ENCODE measurements around the gene PTK6.

The PTK6 gene

DNA sequence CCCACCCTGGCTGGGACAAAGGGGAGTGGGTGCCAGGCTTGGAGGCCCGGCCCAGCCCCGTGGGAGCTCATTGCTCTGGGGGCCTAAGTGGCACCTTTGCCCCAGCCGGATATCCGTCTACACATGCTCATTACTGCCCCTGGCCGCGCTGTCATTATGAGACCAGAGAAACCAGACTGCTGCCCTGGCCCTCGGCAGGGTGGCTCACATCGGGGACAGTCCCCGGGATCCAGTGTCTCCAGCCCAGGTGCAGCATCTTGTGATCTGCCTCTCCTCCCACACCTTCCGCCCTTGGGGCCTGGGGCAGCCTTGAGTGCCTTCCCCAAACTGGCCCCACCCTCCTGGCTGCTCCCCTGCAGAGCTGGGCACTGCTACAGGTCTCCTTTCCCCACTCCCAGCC, 5.5 kb upstream of the PTK6 start:
- peak; percentile 47 for DNase-seq

- DNase-seq, result peak; percentile 57
These were observed 4.9 kb upstream of the PTK6 start for GRCh38 chr20:63542031-63542559.

DNA sequence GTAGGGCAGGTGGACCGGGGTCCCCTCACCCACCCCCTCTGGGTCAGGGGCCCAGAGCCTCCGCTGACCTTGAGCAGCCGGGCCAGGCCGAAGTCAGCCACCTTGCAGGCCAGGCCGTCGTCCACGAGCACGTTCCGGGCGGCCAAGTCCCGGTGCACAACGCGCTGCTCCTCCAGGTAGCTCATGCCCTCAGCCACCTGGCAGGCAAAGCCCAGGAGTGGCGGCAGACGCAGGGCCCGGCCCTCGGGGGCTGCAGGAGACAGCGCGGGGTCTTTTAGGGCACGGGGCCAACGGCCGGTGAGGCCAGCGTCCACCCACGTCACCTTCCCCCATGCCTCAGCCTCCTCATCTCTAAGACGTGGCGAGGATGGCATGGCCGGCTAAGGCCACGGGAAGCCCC, 4.2 kb upstream of the PTK6 start:
- DNase-seq, result no peak

GRCh38 chr20:63540417-63541186, 3.4 kb upstream of the PTK6 start:
- DNase-seq, result no peak

GRCh38 chr20:63539441-63540370, 2.5 kb upstream of the PTK6 start:
- DNase-seq, result no peak

GRCh38 chr20:63539092-63539430, 1.9 kb upstream of the PTK6 start:
- no peak for DNase-seq

DNA sequence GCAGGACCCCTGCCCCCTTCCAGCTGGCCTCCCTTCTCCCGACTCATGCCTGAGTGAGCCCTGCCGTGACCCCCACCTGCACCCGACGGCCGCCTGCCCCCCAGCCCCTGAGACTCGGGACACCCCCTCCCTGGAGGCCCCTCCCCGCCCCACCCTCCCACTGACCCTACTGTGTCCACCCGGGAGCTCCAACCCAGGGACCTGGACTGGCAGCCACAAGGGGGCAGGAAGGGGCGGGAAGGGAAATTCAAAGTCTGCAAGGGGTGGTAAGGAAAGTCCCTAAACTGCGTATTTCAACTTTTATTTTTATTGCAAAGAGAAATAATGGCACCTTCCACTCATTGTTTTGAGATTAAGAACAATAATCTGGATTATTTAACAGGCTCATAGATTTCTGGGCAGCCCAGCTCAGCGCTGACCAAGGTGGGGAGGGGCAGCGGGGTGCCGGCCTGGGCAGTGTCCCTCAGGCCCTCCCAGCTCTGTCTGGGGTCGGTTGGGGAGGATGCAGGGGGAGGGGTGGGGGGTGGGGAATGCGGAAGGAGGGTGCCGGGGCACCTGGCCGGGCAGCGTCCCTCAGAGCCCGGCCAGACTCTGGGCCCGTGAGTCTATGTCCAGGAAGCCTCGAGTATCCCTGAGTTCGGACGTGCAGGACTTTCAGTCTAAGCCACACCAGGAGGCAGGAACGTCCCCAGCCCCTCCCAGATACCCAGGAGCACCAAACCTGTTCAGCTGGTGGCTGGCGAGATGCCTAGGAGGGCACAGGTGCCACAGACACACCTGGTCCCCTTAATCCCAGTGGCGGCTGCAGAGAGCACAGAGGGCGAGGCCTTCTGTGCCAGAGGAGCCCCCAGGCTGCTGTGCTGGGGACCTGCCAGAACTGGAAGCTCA, 1.3 kb upstream of the PTK6 start:
- peak; percentile 86 for DNase-seq

DNA sequence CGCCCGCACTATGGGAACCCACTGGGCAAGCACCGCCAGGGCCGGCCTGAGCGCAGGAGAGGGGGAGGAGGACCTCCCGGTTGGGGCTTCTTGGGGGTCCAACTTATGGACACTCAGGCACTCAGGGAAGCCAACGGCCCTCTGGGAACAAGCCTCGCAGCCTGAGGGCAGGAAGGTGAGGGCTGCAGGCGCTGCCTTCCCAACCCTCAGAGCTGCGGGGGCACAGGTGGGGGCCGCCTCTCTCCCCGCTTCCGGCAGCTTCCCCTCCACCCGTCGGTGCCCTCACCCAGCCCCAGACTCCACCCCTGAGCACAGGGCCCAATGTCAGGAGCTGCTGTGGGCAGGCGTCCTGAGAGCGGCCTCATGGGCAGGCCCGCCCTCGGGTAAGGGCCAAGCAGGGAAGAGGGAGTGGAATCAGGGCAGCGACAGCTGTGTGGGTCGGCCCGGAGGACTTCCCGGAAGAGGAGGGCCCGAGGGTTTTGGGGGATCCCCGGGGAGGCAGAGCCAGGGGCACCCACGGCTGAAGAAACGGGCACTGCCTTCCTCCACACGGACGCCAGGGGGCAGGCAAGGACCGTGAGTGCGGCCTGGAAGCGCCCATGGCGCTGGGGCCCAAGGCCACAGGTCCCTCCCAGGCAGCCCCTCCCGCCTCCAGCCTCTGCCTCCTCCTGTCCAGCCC, 488 bp upstream of the PTK6 start:
- DNase-seq, result peak; percentile 93

- DNase-seq, result no peak
These were observed 767 bp downstream of the PTK6 start for GRCh38 chr20:63536241-63536977.

DNA sequence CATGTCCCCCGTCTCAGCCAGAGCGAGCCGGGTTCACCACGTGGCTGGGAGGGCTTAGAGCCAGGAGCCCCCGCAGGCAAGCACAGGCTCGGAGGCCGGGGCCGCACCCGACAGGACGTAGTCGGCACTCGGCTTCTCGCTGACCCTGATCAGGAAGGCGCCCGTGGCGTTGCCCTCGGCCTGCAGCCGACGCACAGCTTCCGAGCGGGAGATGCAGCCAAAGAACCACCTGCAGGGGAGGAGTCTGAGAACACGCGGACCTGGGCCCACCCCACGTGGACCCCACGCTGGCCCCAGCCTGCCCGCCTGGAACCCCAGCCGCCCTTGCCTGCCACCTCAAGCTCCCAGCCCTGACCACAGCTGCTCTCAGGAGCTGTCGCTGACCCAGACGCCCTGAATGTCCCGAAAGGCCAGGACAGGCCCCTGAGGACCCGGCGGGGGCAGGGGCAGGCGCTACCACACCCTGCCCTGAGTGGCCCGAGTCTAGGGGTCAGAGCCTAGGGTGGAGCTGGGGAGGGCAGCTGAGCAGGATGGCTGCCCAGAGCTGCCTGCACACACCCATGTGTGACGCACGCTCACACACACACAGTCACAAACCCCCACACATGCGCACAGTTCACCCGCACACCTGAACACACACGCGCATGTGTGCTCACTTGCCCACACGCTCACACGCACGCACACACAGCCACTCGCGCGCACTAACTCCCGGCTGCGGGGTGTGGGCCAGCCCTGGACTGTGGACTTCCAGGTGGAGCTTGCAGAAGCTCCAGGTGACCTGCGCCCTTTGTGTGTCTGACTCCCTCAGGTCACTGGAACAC, 2.1 kb downstream of the PTK6 start:
- DNase-seq, result no peak

DNA sequence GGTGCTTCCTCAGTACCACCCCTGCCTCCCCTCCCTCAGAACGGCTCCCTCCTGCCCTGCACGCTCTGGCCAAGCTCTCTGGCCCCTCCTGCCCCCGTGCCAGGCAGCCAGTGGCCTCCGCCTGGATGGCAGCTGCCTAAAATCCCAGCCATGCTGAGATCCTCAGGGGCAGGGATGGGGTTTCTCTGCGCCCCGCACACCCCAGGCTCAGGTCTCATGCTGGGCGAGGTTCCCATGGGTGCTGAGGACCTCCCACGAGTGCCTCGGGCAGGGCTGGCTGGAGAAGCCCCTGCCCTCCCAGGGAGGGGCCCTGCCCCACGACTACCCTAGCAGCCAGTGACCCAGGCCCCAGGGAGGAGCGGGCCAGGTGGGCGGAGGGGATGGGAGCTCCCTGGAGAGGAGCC, 2.7 kb downstream of the PTK6 start:
- DNase-seq, result no peak

GRCh38 chr20:63533871-63534393, 3.2 kb downstream of the PTK6 start:
- no peak for DNase-seq

GRCh38 chr20:63533388-63533787, 3.8 kb downstream of the PTK6 start:
- DNase-seq, result no peak

DNA sequence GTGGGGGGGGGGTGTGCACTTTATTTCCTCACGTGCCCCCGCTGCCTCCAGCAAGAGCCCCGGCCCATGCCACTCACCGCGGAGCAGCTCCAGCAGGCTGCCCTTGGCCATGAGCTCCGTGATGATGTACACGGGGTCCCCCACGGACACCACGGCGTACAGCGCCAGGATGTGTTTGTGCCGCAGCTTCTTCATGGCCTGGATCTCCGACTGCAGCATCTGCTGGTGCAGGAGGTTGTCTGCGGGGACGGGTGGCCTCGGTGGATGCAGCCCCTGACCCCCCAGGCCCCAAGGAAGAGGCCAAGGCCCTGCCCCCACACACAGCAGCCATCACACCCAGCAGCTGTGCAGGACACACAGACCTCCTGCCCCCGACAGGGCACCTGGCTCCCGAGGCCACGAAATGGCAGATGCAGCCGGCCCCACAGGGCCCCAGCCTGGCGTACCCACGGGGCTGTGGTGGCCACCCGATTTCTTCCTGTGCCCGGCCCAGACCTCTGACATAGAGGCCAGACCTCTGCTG, 4.7 kb downstream of the PTK6 start:
- no peak for DNase-seq

DNA sequence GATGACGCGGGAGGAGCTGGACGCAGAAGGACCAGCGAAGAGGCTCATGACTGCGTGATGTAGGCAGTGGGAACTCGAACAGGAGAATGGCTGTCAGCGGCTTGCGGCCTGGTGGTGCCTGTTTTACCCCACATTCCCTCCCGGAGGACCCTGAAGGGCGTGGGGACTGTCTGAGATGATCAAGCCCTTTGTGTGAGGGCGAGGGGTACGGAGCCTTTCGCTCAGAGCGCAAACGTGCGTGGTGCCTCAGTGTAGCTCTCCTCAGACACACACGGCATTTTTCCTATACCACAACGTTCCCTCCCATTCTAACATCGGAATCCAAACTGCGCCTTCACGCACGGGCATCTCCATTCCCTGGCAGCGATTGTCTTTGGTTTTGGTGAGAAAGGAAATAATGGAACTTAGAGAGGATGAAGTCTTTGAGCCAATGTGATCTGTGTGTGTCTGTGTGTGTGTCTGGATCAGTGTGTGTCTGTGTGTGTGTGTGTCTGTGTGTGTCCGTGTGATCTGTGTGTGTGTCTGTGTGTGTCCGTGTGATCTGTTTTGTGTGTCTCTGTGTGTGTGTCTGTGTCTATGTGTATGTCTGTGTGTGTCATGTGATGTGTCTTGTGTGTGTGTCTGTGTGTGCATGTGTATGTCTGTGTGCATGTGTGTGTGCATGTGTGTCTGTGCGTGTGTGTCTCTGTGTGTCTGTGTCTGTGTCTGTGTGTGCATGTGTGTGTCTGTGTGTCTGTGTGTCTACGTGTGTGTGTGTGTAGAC, 5.3 kb downstream of the PTK6 start:
- no peak for DNase-seq

DNA sequence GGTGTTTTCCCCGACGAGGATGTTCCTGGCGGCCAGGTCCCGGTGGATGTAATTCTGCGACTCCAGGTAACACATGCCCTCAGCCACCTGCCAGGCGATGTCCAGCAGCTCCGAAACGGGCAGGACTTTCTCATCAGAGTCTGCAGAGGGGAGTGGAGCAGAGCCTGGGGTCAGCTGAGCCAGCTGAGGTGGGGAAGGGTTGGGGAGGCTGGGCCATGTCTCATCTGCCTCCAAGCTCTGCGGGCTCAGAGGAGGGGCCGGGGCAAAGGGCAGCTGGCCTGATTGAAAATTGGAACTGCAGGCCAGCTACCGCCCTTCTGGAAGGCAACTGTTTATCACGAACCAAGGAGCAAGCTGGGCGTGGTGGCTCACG, 6.4 kb downstream of the PTK6 start:
- DNase-seq, result no peak

DNA sequence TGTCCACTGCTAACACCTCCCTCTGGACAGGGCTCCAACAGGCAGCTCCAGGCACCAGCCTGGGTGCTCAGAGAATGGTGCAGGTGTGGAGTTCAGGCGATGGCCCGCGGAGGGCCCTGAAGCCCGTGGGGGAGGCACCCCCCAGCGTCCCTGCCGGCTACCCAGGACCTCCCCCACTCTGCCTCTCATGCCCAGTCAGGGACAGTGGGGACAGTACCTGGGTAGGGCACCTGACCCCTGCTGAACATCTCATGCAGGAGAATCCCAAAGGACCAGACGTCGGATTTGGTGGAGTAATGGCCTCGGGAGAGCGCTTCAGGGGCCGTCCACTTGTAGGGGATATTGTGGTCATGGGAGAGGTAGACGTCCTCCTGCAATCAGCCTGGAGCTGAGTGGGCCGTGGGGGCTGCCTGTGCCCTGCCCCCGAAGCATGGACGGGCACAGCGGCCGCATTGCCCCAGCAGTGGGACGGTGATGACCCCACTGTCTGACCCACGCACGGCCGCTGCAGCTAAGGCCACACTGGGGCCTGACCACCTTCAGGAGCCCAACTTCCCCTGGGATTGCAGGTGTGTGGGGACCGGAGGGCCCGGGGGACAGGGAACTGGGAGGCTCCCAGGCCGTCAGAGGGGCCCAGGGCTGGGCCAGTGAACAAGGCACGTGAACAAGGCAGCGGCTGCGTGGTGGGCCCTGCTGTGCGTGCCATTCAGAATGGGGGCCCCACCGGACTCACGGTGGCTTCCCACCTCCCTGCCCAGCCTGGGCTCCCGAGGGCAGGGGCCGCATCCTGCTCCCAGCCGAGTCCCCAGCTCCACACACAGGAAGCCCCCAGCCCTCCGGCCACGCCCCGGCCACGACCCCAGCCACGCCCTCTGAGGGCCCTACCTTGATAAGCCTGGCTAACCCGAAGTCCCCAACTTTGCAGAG, 7.1 kb downstream of the PTK6 start:
- DNase-seq, result no peak

DNA sequence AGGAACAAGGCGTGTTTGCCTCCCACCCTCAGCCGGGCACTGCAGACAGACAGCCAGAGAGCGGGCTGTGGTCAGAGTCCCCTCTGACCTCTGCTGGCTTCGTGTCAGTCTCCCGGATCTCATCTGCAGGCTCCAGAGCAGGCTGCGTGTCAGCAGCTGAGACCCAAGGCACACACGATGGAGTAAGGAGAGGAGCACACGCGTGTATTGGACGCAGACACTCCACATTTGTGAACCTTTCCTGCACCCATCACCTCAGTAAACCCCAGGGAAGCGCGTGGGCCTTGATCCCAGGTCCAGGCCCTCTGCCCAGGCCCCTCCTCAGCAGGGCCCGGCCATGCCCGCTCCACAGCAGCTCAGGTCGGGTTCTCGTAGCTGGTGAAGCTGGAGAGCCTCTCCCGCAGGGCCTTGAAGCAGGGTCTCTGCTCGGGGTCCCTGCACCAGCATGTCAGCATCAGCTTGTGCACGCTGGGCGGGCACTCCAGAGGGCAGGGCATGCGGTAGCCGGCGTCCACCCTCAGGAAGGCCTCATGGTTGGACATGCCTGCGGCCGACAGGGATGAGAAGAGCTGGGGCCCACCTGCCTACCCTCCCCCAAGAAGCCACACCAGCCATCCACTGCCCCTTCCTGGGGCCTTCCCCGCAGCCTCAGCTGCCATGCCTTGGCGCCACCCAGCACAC, 7.9 kb downstream of the PTK6 start:
- no peak for DNase-seq

All from RPMI8226 (cell line).